GM12878 (cell line): ENCODE results near the gene SLC25A44. TPM values are rescaled to one million over a fixed set of nuclear protein-coding genes. Genes with fewer than 3 reads are reported as not detected.

Experiments
- ATAC-seq: fragments of 200-7000 bp; cut with Tn5 transposase; 3 replicates; pipeline ENCODE4 v1.9.1; 2020; ENCODE audit warnings: mild to moderate bottlenecking, moderate library complexity
- BruUV-seq: library from RNA; stranded (reverse); fragments of 400-500 nt; replicated peaks from 2 replicates; lab custom pipeline; 2021; lab: Mats Ljungman, UMichigan
- CTCF ChIA-PET: fragments of 300-600 bp; sonication (Branson Sonifier 250); formaldehyde crosslinking; extraction: SDS; loops from one replicate; lab custom pipeline; 2021; ENCODE audit warnings: inconsistent platforms; lab: Yijun Ruan, JAX
- POLR2A ChIA-PET: fragments of 350-600 bp; formaldehyde crosslinking; extraction: SDS; loops from one replicate; lab custom pipeline; 2021; ENCODE audit warnings: inconsistent platforms; lab: Charles Lee
- RAD21 ChIA-PET: fragments of 300-600 bp; sonication (Branson Sonifier 250); formaldehyde crosslinking; loops from one replicate; lab custom pipeline; 2023; ENCODE audit warnings: antibody characterized with exemption; ENCODE audit not compliant: unreplicated experiment; lab: Charles Lee
- SMC1A ChIA-PET: fragments of 300-600 bp; sonication (Branson Sonifier 250); formaldehyde crosslinking; loops from one replicate; lab custom pipeline; 2023; ENCODE audit not compliant: unreplicated experiment, uncharacterized antibody; lab: Charles Lee
- DNase-seq: peaks from one replicate; pipeline ENCODE4 v3.0.0-alpha.2; 2011; ENCODE audit warnings: low read depth, low spot score
- FAIRE-seq: peaks from 3 replicates; lab custom pipeline; 2011; peaks lifted over from hg19 to GRCh38; lab: Jason Lieb, UNC
- H2AFZ ChIP-seq: 2 replicates; pipeline ENCODE4 v1.6.0; 2011; ENCODE audit warnings: low read depth, low read length, control low read depth; ENCODE audit not compliant: control insufficient read depth
- H3K27ac ChIP-seq: 2 replicates; pipeline ENCODE4 v1.5.1; 2011; ENCODE audit warnings: control low read depth; ENCODE audit not compliant: control insufficient read depth, insufficient read depth
- H3K27me3 ChIP-seq, 2 experiments: replicated peaks in 1 of 2; 2 replicates each; pipeline versions ENCODE4 v1.6.0 to v1.6.1; 2011; ENCODE audit warnings: low read length in 1 of 2; ENCODE audit not compliant: control insufficient read depth in 2 of 2, insufficient read depth in 2 of 2
- H3K36me3 ChIP-seq, 2 experiments: 2 replicates each; pipeline ENCODE4 v1.5.1; 2011; ENCODE audit warnings: low read length in 1 of 2; ENCODE audit not compliant: control insufficient read depth in 2 of 2, insufficient read depth in 2 of 2
- H3K4me1 ChIP-seq: 2 replicates; pipeline ENCODE4 v1.6.1; 2011; ENCODE audit warnings: mild to moderate bottlenecking, low read length, moderate library complexity, mixed read lengths; ENCODE audit not compliant: control insufficient read depth, insufficient read depth
- H3K4me2 ChIP-seq: 2 replicates; pipeline ENCODE4 v1.6.0; 2011; ENCODE audit warnings: control low read depth; ENCODE audit not compliant: control insufficient read depth, insufficient read depth
- H3K4me3 ChIP-seq: fragments of 200-600 bp; sonication (generic); 2 replicates; pipeline ENCODE4 v1.5.1; 2016
- H3K79me2 ChIP-seq: 2 replicates; pipeline ENCODE4 v1.6.0; 2011; ENCODE audit warnings: low read length; ENCODE audit not compliant: control insufficient read depth, insufficient read depth
- H3K9ac ChIP-seq: 2 replicates; pipeline ENCODE4 v1.8.0; 2011; ENCODE audit warnings: low read length, control low read depth, mixed read lengths; ENCODE audit not compliant: control insufficient read depth, insufficient read depth
- H3K9me3 ChIP-seq: replicated peaks from 3 replicates; pipeline ENCODE4 v1.5.1; 2011; ENCODE audit warnings: mild to moderate bottlenecking, low read length; ENCODE audit not compliant: control insufficient read depth, insufficient read depth
- H4K20me1 ChIP-seq: 2 replicates; pipeline ENCODE4 v1.6.0; 2011; ENCODE audit not compliant: control insufficient read depth, insufficient read depth
- BHLHE40 ChIP-seq, 2 experiments: fragments of 450-650 bp in 1 of 2; IDR thresholded peaks; 2 replicates each; pipeline ENCODE4 v1.6.1; 2011 to 2017; ENCODE audit warnings: low read depth in 2 of 2, borderline replicate concordance in 1 of 2, improper control_type of control experiment in 1 of 2, low read length in 1 of 2, mild to moderate bottlenecking in 1 of 2
- CBFB ChIP-seq: IDR thresholded peaks from 2 replicates; pipeline ENCODE4 v1.6.1; 2016; ENCODE audit warnings: antibody characterized with exemption, low read depth
- CHD2 ChIP-seq: IDR thresholded peaks from 2 replicates; pipeline ENCODE4 v1.6.1; 2011; ENCODE audit warnings: low read depth, low read length, improper control_type of control experiment, borderline replicate concordance
- EED ChIP-seq: sonication (generic); IDR thresholded peaks from 2 replicates; pipeline ENCODE4 v1.6.1; 2016; ENCODE audit warnings: antibody characterized with exemption, low read depth
- EGR1 ChIP-seq, 2 experiments: IDR thresholded peaks; 1 replicate in 1 of 2; 2 replicates in 1 of 2; pipeline ENCODE4 v1.6.1; 2011 to 2012; ENCODE audit warnings: low read depth in 2 of 2, low read length in 2 of 2, borderline replicate concordance in 1 of 2, mild to moderate bottlenecking in 1 of 2, moderate library complexity in 1 of 2
- MEF2A ChIP-seq: IDR thresholded peaks from 2 replicates; pipeline ENCODE4 v1.6.1; 2011; ENCODE audit warnings: low read depth, mild to moderate bottlenecking, low read length, moderate library complexity; ENCODE audit not compliant: insufficient read depth
- MEF2B ChIP-seq: fragments of 450-650 bp; IDR thresholded peaks from 2 replicates; pipeline ENCODE4 v1.6.1; 2018; ENCODE audit warnings: mild to moderate bottlenecking, moderate library complexity; ENCODE audit not compliant: partially characterized antibody, poor library complexity, severe bottlenecking
- MXI1 ChIP-seq: fragments of 150-350 bp; IDR thresholded peaks from 2 replicates; pipeline ENCODE4 v1.6.1; 2011; ENCODE audit warnings: low read depth, mild to moderate bottlenecking, inconsistent platforms, low read length, improper control_type of control experiment
- NFXL1 ChIP-seq: fragments of 450-650 bp; IDR thresholded peaks from 2 replicates; pipeline ENCODE4 v1.6.1; 2017; ENCODE audit warnings: antibody characterized with exemption, mild to moderate bottlenecking, borderline replicate concordance
- NFYA ChIP-seq: IDR thresholded peaks from 2 replicates; pipeline ENCODE4 v1.6.1; 2011; ENCODE audit warnings: low read depth, mild to moderate bottlenecking, low read length, improper control_type of control experiment, borderline replicate concordance
- POU2F2 ChIP-seq: IDR thresholded peaks from 3 replicates; pipeline ENCODE4 v1.6.1; 2011; ENCODE audit warnings: low read depth, mild to moderate bottlenecking, low read length, borderline replicate concordance
- RCOR1 ChIP-seq: conservative IDR thresholded peaks from 2 replicates; pipeline ENCODE4 v1.6.1; 2012; ENCODE audit warnings: low read depth, low read length, improper control_type of control experiment
- SIX5 ChIP-seq: IDR thresholded peaks from 2 replicates; pipeline ENCODE4 v1.6.1; 2011; ENCODE audit warnings: mild to moderate bottlenecking, low read depth, low read length, moderate library complexity; ENCODE audit not compliant: severe bottlenecking
- TCF12 ChIP-seq: IDR thresholded peaks from 2 replicates; pipeline ENCODE4 v1.6.1; 2011; ENCODE audit warnings: low read depth, mild to moderate bottlenecking, low read length
- ZNF384 ChIP-seq: IDR thresholded peaks from 2 replicates; pipeline ENCODE4 v1.6.1; 2012; ENCODE audit warnings: low read depth, mild to moderate bottlenecking, low read length, improper control_type of control experiment, borderline replicate concordance
- WGBS: methylation state at CpG from one replicate; pipeline ENCODE4 v1.1.6; 2016; ENCODE audit warnings: low lambda C conversion rate; ENCODE audit not compliant: insufficient replicate concordance, insufficient coverage; ENCODE audit errors: missing lambda C conversion rate; 5-methylcytosine and 5-hydroxymethylcytosine counted together
- in situ Hi-C: fragments of 300-500 bp; cut with MboI; formaldehyde crosslinking; loops from 9 replicates; pipeline ENCODE4 v1.14.3; 2018; ENCODE audit warnings: mixed read lengths
- intact Hi-C: fragments of 100-400 bp; cut with micrococcal nuclease; formaldehyde crosslinking; loops from one replicate; pipeline ENCODE4 v1.14.2; 2022; ENCODE audit not compliant: unreplicated experiment
- polyA plus RNA-seq, 11 experiments: library from polyadenylated mRNA; depleted of rRNA in 4 of 11; unstranded in 6 of 11; stranded (reverse) in 5 of 11; fragments of >200 nt; fragmentation: Nextera tagmentation in 4 of 11; fragmentation: Illumina TruSeq in 1 of 11; extraction: Ambion mirVana in 4 of 11; extraction: Trizol in 1 of 11; gene quantifications; 1 replicate in 1 of 11; 2 replicates in 10 of 11; pipeline versions ENCODE4 v1.2.1 to v1.2.3, GENCODE V29; 2011 to 2016; ENCODE audit warnings: inconsistent platforms in 2 of 11, missing spikeins in 2 of 11, low read depth in 1 of 11
- total RNA-seq, 4 experiments: library from RNA; depleted of rRNA in 3 of 4; stranded (reverse); fragments of >200 nt in 3 of 4; fragmentation: Illumina TruSeq in 1 of 4; extraction: Trizol in 1 of 4; gene quantifications; 2 replicates each; pipeline versions ENCODE4 v1.2.1 to v1.2.3, GENCODE V29; 2013 to 2021
- TF ChIP-seq, protein P1 (sequence below): fragments of 450-650 bp; formaldehyde crosslinking; IDR thresholded peaks from 2 replicates; pipeline ENCODE4 v1.5.0; 2022; ENCODE audit warnings: mild to moderate bottlenecking, missing genetic modification characterization
- TF ChIP-seq, protein P2 (sequence below): fragments of 450-650 bp; IDR thresholded peaks from 2 replicates; pipeline ENCODE4 v1.6.1; 2018; ENCODE audit warnings: borderline replicate concordance, mild to moderate bottlenecking; ENCODE audit not compliant: partially characterized antibody

SLC25A44 gene
- total and polyA plus RNA-seq, 10 of the 15 experiments (the other 5 are each of a cell fraction or from before 2014, with no cell fraction given): 7.1 to 43.3 (median 30.4) TPM

DNA sequence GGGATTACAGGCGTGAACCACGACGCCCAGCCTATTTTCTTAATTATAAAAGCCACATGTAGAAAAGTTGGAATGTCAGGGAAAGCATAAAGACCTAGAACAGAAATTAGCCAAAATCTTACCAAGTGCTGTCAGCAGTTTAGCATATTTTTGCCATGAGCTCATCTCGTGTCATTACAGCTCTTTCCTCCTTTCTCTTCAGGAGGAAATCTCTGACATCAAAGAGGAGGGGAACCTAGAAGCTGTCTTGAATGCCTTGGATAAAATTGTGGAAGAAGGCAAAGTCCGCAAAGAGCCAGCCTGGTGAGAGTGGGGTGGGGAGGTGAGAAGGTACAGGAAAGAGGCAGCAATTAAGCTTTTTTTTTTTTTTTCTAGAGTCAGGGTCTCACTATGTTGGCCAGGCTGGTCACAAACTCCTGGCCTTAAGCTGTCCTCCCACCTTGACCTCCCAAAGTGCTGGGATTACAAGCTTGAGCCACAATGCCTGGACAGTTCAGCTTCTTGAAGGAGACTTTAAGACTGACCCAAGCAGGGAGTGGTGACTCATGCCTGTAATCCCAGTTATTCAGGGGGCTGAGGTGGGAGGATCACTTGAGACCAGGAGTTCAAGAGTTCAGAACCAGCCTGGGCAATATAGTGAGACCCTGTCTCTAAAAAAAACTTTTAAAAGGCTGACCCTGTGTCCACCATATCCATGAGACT is 39.7 kb downstream of the SLC25A44 start (continued):
- TF ChIP-seq, protein P1, sequence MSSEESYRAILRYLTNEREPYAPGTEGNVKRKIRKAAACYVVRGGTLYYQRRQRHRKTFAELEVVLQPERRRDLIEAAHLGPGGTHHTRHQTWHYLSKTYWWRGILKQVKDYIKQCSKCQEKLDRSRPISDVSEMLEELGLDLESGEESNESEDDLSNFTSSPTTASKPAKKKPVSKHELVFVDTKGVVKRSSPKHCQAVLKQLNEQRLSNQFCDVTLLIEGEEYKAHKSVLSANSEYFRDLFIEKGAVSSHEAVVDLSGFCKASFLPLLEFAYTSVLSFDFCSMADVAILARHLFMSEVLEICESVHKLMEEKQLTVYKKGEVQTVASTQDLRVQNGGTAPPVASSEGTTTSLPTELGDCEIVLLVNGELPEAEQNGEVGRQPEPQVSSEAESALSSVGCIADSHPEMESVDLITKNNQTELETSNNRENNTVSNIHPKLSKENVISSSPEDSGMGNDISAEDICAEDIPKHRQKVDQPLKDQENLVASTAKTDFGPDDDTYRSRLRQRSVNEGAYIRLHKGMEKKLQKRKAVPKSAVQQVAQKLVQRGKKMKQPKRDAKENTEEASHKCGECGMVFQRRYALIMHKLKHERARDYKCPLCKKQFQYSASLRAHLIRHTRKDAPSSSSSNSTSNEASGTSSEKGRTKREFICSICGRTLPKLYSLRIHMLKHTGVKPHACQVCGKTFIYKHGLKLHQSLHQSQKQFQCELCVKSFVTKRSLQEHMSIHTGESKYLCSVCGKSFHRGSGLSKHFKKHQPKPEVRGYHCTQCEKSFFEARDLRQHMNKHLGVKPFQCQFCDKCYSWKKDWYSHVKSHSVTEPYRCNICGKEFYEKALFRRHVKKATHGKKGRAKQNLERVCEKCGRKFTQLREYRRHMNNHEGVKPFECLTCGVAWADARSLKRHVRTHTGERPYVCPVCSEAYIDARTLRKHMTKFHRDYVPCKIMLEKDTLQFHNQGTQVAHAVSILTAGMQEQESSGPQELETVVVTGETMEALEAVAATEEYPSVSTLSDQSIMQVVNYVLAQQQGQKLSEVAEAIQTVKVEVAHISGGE (CRISPR knock-in tag): no peak
- TF ChIP-seq EGR1 (IDR thresholded peaks at IDR 0.05; ENCODE audit: borderline replicate concordance in 1 of 2, low read depth in 2 of 2, low read length in 2 of 2) (no peak), EED (no peak)

DNA sequence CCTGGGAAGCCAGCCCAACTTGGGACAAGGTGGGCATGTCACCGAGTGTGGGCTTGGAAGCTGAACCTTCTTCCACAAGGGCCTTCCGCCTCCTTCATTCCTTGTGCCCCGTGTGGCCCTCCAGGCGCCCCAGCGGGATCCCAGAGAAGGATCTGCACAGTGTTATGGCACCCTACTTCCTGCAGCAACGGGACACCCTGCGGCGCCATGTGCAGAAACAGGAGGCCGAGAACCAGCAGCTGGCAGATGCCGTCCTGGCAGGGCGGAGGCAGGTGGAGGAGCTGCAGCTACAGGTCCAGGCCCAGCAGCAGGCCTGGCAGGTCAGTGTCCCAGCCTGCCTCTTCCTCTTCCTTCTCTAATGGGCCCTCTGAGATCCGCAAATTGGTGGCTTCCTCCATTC is 42.3 kb downstream of the SLC25A44 start:
- DNase-seq (no peak), FAIRE-seq (no peak), ATAC-seq (no peak)
- in situ Hi-C loops: no loop called here
- Histone ChIP-seq H3K36me3 (peaks cover 0 to 24% of the 10 kb centered on the region in 2 experiments), H3K9ac (no peak overlapping the region), H3K9me3 (no peaks in the 10 kb centered on the region), H3K79me2 (no peaks in the 10 kb centered on the region), H4K20me1 (no peaks in the 10 kb centered on the region), H3K4me3 (no peak overlapping the region), H2AFZ (no peak overlapping the region), H3K27ac (no peak overlapping the region), H3K27me3 (no peaks in the 10 kb centered on the region), H3K4me2 (no peak overlapping the region), H3K4me1 (peaks cover 5% of the 10 kb centered on the region)
- ChIA-PET SMC1A (no interaction called here), RAD21 (no interaction called here), CTCF (interaction anchor here (0.7 kb wide), 1 partner anchor 90 kb away, joined by 3 read pairs; no protein-coding TSS in a partner anchor), POLR2A (no interaction called here)
- intact Hi-C loops: no loop called here
- no TSS peak for BruUV-seq
- 95% methylated on average over 12 of the region's 12 CpGs for WGBS
- TF ChIP-seq CBFB (no peak), CHD2 (no peak), MEF2B (no peak), NFXL1 (no peak), RCOR1 (no peak), MEF2A (no peak), ZNF384 (no peak), BHLHE40 (IDR thresholded peaks at IDR 0.05; ENCODE audit: borderline replicate concordance in 1 of 2, low read depth in 2 of 2, low read length in 1 of 2) (no peak), POU2F2 (no peak), SIX5 (no peak), TCF12 (no peak), NFYA (no peak), MXI1 (no peak)
- TF ChIP-seq, protein P2, sequence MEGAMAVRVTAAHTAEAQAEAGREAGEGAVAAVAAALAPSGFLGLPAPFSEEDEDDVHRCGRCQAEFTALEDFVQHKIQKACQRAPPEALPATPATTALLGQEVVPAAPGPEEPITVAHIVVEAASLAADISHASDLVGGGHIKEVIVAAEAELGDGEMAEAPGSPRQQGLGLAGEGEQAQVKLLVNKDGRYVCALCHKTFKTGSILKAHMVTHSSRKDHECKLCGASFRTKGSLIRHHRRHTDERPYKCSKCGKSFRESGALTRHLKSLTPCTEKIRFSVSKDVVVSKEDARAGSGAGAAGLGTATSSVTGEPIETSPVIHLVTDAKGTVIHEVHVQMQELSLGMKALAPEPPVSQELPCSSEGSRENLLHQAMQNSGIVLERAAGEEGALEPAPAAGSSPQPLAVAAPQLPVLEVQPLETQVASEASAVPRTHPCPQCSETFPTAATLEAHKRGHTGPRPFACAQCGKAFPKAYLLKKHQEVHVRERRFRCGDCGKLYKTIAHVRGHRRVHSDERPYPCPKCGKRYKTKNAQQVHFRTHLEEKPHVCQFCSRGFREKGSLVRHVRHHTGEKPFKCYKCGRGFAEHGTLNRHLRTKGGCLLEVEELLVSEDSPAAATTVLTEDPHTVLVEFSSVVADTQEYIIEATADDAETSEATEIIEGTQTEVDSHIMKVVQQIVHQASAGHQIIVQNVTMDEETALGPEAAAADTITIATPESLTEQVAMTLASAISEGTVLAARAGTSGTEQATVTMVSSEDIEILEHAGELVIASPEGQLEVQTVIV: no peak
